Fibroblast of lung (primary cell): ENCODE measurements around the gene TMTC2. TPM values are rescaled to one million over a fixed set of nuclear protein-coding genes. Genes with fewer than 3 reads are reported as not detected.
A peak's percentile ranks its signal among the peaks of the same experiment; 100 is the strongest.

Experiments used
- DNase-seq, 2 donors: peaks; one replicate each; pipeline versions ENCODE4 v3.0.0 to v3.0.0-alpha.2; 2010; ENCODE audit warnings: low read depth in 2 of 2
- H2AFZ ChIP-seq: 2 replicates; pipeline ENCODE4 v1.5.1; 2012; ENCODE audit warnings: low read length, control low read depth, inconsistent platforms
- H3K27ac ChIP-seq: 2 replicates; pipeline ENCODE4 v1.5.1; 2011; ENCODE audit warnings: low read length, control low read depth; ENCODE audit not compliant: insufficient read depth
- H3K27me3 ChIP-seq: 2 replicates; pipeline ENCODE4 v1.5.1; 2011; ENCODE audit warnings: mild to moderate bottlenecking, low read length; ENCODE audit not compliant: control insufficient read depth, insufficient read depth
- H3K36me3 ChIP-seq: 2 replicates; pipeline ENCODE4 v1.5.1; 2011; ENCODE audit warnings: low read length; ENCODE audit not compliant: control insufficient read depth, insufficient read depth
- H3K4me1 ChIP-seq: 2 replicates; pipeline ENCODE4 v1.5.1; 2011; ENCODE audit warnings: low read length; ENCODE audit not compliant: control insufficient read depth, insufficient read depth; ENCODE audit errors: extremely low read depth
- H3K4me2 ChIP-seq: 2 replicates; pipeline ENCODE4 v1.5.1; 2011; ENCODE audit warnings: low read length, control low read depth; ENCODE audit not compliant: insufficient read depth; ENCODE audit errors: extremely low read depth
- H3K4me3 ChIP-seq, 4 experiments: fragments of 200-600 bp in 1 of 4; sonication (generic) in 1 of 4; replicated peaks in 1 of 4; 2 replicates each; pipeline ENCODE4 v1.5.1; 2011 to 2016; ENCODE audit warnings: low read length in 4 of 4, low read depth in 3 of 4, mild to moderate bottlenecking in 3 of 4, control low read depth in 2 of 4, inconsistent platforms in 1 of 4, mixed read lengths in 1 of 4; ENCODE audit not compliant: insufficient read depth in 1 of 4; ENCODE audit errors: control extremely low read depth in 1 of 4
- H3K79me2 ChIP-seq: 2 replicates; pipeline ENCODE4 v1.5.1; 2012; ENCODE audit warnings: mild to moderate bottlenecking, low read length, inconsistent platforms; ENCODE audit not compliant: control insufficient read depth, insufficient read depth
- H3K9ac ChIP-seq: 2 replicates; pipeline ENCODE4 v1.5.1; 2011; ENCODE audit warnings: mild to moderate bottlenecking, low read length, control low read depth; ENCODE audit not compliant: insufficient read depth
- H3K9me3 ChIP-seq: 2 replicates; pipeline ENCODE4 v1.5.1; 2012; ENCODE audit warnings: low read depth, low read length; ENCODE audit not compliant: control insufficient read depth, insufficient read depth
- H4K20me1 ChIP-seq: 2 replicates; pipeline ENCODE4 v1.5.1; 2011; ENCODE audit warnings: low read length; ENCODE audit not compliant: control insufficient read depth, insufficient read depth; ENCODE audit errors: extremely low read depth
- CTCF ChIP-seq, 2 donors: IDR thresholded peaks in 1 of 2; conservative IDR thresholded peaks in 1 of 2; 1 replicate in 1 of 2; 2 replicates in 1 of 2; pipeline ENCODE4 v1.5.1; 2011 to 2012; ENCODE audit warnings: low read length in 2 of 2, control low read depth in 1 of 2, inconsistent platforms in 1 of 2, low read depth in 1 of 2, mild to moderate bottlenecking in 1 of 2
- EZH2 ChIP-seq: IDR thresholded peaks from 2 replicates; pipeline ENCODE4 v1.5.1; 2012; ENCODE audit warnings: low read length, control low read depth, mild to moderate bottlenecking; ENCODE audit errors: missing control alignments
- polyA plus RNA-seq, 2 donors: library from polyadenylated mRNA; depleted of rRNA in 1 of 2; stranded (reverse) in 1 of 2; unstranded in 1 of 2; fragments of >200 nt; gene quantifications; 2 replicates each; pipeline ENCODE4 v1.2.1, GENCODE V29; 2011 to 2012; ENCODE audit warnings: missing spikeins in 1 of 2
- total RNA-seq: library from RNA; depleted of rRNA; stranded (reverse); fragments of >200 nt; gene quantifications from 2 replicates; pipeline ENCODE4 v1.2.1, GENCODE V29; 2014

TMTC2 gene
- total and polyA plus RNA-seq, 2 donors (not counting 1 experiment from before 2014, with no cell fraction given), result 3.5 to 9.7 TPM

- H2AFZ ChIP-seq, result no peak overlapping the region
- H3K4me1 ChIP-seq, result no peaks in the 10 kb centered on the region
Measured at GRCh38 chr12:82691513-82691912, 4.8 kb downstream of the TMTC2 start.

GRCh38 chr12:82694276-82694675, 7.6 kb downstream of the TMTC2 start:
- H3K36me3 ChIP-seq, result no peaks in the 10 kb centered on the region
- H2AFZ ChIP-seq, result no peak overlapping the region
- no peak for DNase-seq
- H3K79me2 ChIP-seq, result no peaks in the 10 kb centered on the region
- no peak overlapping the region for H3K9ac ChIP-seq
- H3K4me2 ChIP-seq, result no peak overlapping the region
- H3K27me3 ChIP-seq, result no peaks in the 10 kb centered on the region
- no peaks in the 10 kb centered on the region for H3K9me3 ChIP-seq
- H3K4me1 ChIP-seq, result no peaks in the 10 kb centered on the region
- no peak overlapping the region for H3K27ac ChIP-seq
- no peaks in the 10 kb centered on the region for H4K20me1 ChIP-seq
- TF ChIP-seq CTCF (conservative IDR thresholded peaks at IDR 0.05 in 1 of 2, IDR thresholded peaks at IDR 0.05 in 1 of 2; ENCODE audit: low read depth in 1 of 2, low read length in 2 of 2) (no peak), EZH2 (no peak)
- H3K4me3 ChIP-seq, result no peak overlapping the region

More at GRCh38 chr12:82691513-82691912, 4.8 kb downstream of the TMTC2 start:
- DNase-seq, result no peak
- H3K4me2 ChIP-seq, result no peak overlapping the region
- no peak overlapping the region for H3K4me3 ChIP-seq
- H3K27me3 ChIP-seq, result no peaks in the 10 kb centered on the region
- H3K79me2 ChIP-seq, result no peaks in the 10 kb centered on the region
- no peak for TF ChIP-seq EZH2
- TF ChIP-seq CTCF (conservative IDR thresholded peaks at IDR 0.05 in 1 of 2, IDR thresholded peaks at IDR 0.05 in 1 of 2; ENCODE audit: low read depth in 1 of 2, low read length in 2 of 2), result no peak
- H3K9me3 ChIP-seq, result no peaks in the 10 kb centered on the region
- H4K20me1 ChIP-seq, result no peaks in the 10 kb centered on the region
- H3K36me3 ChIP-seq, result no peaks in the 10 kb centered on the region
- no peak overlapping the region for H3K9ac ChIP-seq
- no peak overlapping the region for H3K27ac ChIP-seq

- peak; percentile 33 to 53 for DNase-seq
Measured at GRCh38 chr12:82694970-82695369, 8.3 kb downstream of the TMTC2 start.

More at GRCh38 chr12:82694970-82695369, 8.3 kb downstream of the TMTC2 start:
- H3K4me1 ChIP-seq, result no peaks in the 10 kb centered on the region
- no peaks in the 10 kb centered on the region for H4K20me1 ChIP-seq
- no peak overlapping the region for H3K27ac ChIP-seq
- no peak overlapping the region for H2AFZ ChIP-seq
- H3K4me2 ChIP-seq, result peak overlapping the region; percentile 6
- H3K36me3 ChIP-seq, result no peaks in the 10 kb centered on the region
- TF ChIP-seq CTCF (conservative IDR thresholded peaks at IDR 0.05 in 1 of 2, IDR thresholded peaks at IDR 0.05 in 1 of 2; ENCODE audit: low read depth in 1 of 2, low read length in 2 of 2) (no peak), EZH2 (no peak)
- no peaks in the 10 kb centered on the region for H3K9me3 ChIP-seq
- no peak overlapping the region for H3K4me3 ChIP-seq
- H3K9ac ChIP-seq, result no peak overlapping the region
- no peaks in the 10 kb centered on the region for H3K79me2 ChIP-seq
- H3K27me3 ChIP-seq, result no peaks in the 10 kb centered on the region
